Mucosa of descending colon (tissue), 3 donors: ENCODE measurements around the gene TCF12. TPM values are rescaled to one million over a fixed set of nuclear protein-coding genes. Genes with fewer than 3 reads are reported as not detected.

ENCODE experiments used
- ATAC-seq: fragments of 200-7000 bp; cut with Tn5 transposase; one replicate; pipeline ENCODE4 v1.9.1; 2020; ENCODE audit warnings: mild to moderate bottlenecking, moderate library complexity
- DNase-seq, 3 donors: peaks; one replicate each; pipeline ENCODE4 v3.0.0-alpha.2; 2020
- H3K36me3 ChIP-seq: fragments of 200-600 bp; one replicate; pipeline ENCODE4 v1.8.0; 2021; ENCODE audit warnings: low read depth, mild to moderate bottlenecking
- H3K4me1 ChIP-seq: fragments of 200-600 bp; one replicate; pipeline ENCODE4 v1.8.0; 2021; ENCODE audit warnings: low read depth, mild to moderate bottlenecking
- H3K4me3 ChIP-seq: fragments of 200-600 bp; one replicate; pipeline ENCODE4 v1.8.0; 2021; ENCODE audit warnings: mild to moderate bottlenecking
- H3K9me3 ChIP-seq: fragments of 200-600 bp; one replicate; pipeline ENCODE4 v1.8.0; 2021; ENCODE audit warnings: mild to moderate bottlenecking
- intact Hi-C, 2 donors: fragments of 100-400 bp; cut with DNase I in 1 of 2; cut with micrococcal nuclease in 1 of 2; formaldehyde crosslinking; loops; one replicate each; pipeline versions ENCODE4 v1.11.0 to v1.11.1; 2022; cut with DNase I, micrococcal nuclease
- total RNA-seq, 3 donors: library from RNA; stranded (reverse); fragmentation: NEBNext Ultra II Directional in 2 of 3; extraction: Animal tissue kit (Norgen Biotek cat#: 25700) in 2 of 3; gene quantifications; one replicate each; pipeline versions ENCODE4 v1.2.1 to v1.2.4, GENCODE V29; 2021 to 2023
- TF ChIP-seq, protein P1 (sequence below): fragments of 200-600 bp; IDR thresholded peaks from one replicate; pipeline ENCODE4 v1.8.0; 2022; ENCODE audit warnings: antibody characterized with exemption, mild to moderate bottlenecking
- donor health status: DM: no; HTN: no; CAD: no; lungs with moderate emphysema.
- donor health status: DM: no; HTN: no; CAD: no.
- donor health status: DM: no; HTN: yes; CAD: no.

Gene TCF12
- total RNA-seq, 3 donors from 2014 or later = 74.1 to 118 (median 106) TPM

- no peaks in the 10 kb centered on the region for H3K36me3 ChIP-seq
- ATAC-seq = peak; percentile 66
- intact Hi-C loops = no loop called here
- H3K4me3 ChIP-seq = no peak overlapping the region
- TF ChIP-seq, protein P1, sequence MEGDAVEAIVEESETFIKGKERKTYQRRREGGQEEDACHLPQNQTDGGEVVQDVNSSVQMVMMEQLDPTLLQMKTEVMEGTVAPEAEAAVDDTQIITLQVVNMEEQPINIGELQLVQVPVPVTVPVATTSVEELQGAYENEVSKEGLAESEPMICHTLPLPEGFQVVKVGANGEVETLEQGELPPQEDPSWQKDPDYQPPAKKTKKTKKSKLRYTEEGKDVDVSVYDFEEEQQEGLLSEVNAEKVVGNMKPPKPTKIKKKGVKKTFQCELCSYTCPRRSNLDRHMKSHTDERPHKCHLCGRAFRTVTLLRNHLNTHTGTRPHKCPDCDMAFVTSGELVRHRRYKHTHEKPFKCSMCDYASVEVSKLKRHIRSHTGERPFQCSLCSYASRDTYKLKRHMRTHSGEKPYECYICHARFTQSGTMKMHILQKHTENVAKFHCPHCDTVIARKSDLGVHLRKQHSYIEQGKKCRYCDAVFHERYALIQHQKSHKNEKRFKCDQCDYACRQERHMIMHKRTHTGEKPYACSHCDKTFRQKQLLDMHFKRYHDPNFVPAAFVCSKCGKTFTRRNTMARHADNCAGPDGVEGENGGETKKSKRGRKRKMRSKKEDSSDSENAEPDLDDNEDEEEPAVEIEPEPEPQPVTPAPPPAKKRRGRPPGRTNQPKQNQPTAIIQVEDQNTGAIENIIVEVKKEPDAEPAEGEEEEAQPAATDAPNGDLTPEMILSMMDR = no peak
- peak in 1 of 3 donors; percentile 23 for DNase-seq
- no peaks in the 10 kb centered on the region for H3K4me1 ChIP-seq
- H3K9me3 ChIP-seq = no peaks in the 10 kb centered on the region
These were observed 38.9 kb upstream of the TCF12 start for GRCh38 chr15:56879502-56879901.

DNA sequence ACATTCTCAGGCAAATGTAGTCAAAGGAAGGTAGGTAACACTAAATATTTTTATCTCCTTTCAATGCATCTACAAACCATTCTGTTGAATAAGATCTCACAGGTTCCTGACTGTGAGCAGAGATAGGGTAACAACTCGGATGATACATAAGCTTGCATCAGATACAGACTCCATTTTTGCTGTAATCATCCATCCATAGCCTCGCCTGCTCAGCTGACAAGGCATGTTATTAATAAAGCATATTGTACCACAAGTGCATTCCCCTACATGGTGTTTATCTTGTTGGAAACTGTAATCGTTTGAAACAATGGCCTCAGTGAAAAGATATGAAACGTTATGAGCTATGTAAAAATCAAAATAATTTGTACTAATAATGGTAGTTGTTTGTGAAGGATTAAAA lies 35.4 kb upstream of the TCF12 start:
- Histone ChIP-seq H3K4me3 (no peak overlapping the region), H3K4me1 (peaks cover 4% of the 10 kb centered on the region), H3K36me3 (no peaks in the 10 kb centered on the region), H3K9me3 (no peaks in the 10 kb centered on the region)
- DNase-seq = no peak
- no peak for ATAC-seq
- intact Hi-C loops = no loop called here
- TF ChIP-seq, protein P1 = no peak

DNA sequence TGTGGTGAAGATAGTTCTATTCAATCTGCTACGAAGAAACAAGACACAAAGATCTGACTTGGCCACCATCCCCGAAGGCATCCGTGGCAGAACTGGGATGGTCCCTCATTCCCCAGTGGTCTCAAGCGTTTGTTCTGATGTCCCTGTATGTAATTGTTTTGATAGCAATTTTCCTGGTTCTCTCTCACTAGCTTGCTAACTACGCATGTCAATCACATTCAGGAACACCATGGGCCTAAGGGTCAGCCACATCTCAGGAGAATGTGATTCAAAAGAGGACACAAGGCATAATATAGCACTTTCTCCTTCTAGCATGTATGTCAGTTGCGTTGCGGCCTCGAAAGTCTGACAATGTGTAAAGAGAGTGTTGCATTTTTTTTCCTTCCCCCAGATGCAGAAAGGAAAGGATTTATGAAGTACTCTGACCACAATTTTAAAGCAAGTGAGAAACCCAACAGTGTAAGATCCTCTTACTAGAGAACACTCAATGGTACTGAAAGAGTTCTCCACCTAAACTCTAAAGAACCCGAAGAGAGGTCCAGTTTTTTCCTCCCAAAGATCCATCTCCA lies 32.0 kb upstream of the TCF12 start:
- TF ChIP-seq, protein P1 = no peak
- ATAC-seq (no peak), DNase-seq (peak in 1 of 3 donors; percentile 26)
- H3K36me3 ChIP-seq = no peaks in the 10 kb centered on the region
- no peaks in the 10 kb centered on the region for H3K9me3 ChIP-seq
- peaks cover 4% of the 10 kb centered on the region for H3K4me1 ChIP-seq
- H3K4me3 ChIP-seq = peak overlapping the region; percentile 36
- intact Hi-C loops = no loop called here

GRCh38 chr15:56886932-56887781 lies 31.3 kb upstream of the TCF12 start:
- Histone ChIP-seq H3K4me1 (peaks cover 4% of the 10 kb centered on the region), H3K36me3 (no peaks in the 10 kb centered on the region), H3K4me3 (peak overlapping the region; percentile 36), H3K9me3 (no peaks in the 10 kb centered on the region)
- TF ChIP-seq, protein P1 = no peak
- DNase-seq (peak; percentile 93 to 96 (median 95)), ATAC-seq (peak; percentile 97)
- intact Hi-C loops = no loop called here

- no peak for DNase-seq
- ATAC-seq = no peak
- H3K4me1 ChIP-seq = peaks cover 4% of the 10 kb centered on the region
- no peaks in the 10 kb centered on the region for H3K36me3 ChIP-seq
- no peaks in the 10 kb centered on the region for H3K9me3 ChIP-seq
- intact Hi-C loops = no loop called here
- TF ChIP-seq, protein P1 = no peak
- H3K4me3 ChIP-seq = peak overlapping the region; percentile 36
These were observed 30.5 kb upstream of the TCF12 start for GRCh38 chr15:56887782-56888438.
